ENCODE measurements around the gene MFAP4. TPM values are rescaled to one million over a fixed set of nuclear protein-coding genes. Genes with fewer than 3 reads are reported as not detected.

The MFAP4 gene
- polyA plus RNA-seq (2013, experiment 1 of 2): 238 TPM
- polyA plus RNA-seq (2013, experiment 2 of 2): 237 TPM

GRCh38 chr17:19386974-19387920, at the start of gene MFAP4:
MFAP4 (minus strand) TSS chr17:19387190; CDS start chr17:19387155, 35 bp downstream.
- Histone ChIP-seq H2AK5ac (ENCODE audit: low read length, severe bottlenecking) (peak within 1 kb of the TSS; percentile 50), H2AFZ (ENCODE audit: low read depth, low read length) (no peak within 1 kb of the TSS), H3K4me3 (ENCODE audit: insufficient read depth in 1 of 2, low read depth in 1 of 2, low read length in 2 of 2) (peak within 1 kb of the TSS in 1 of 2 experiments; percentile 69), H3K4me2 (ENCODE audit: low read length, poor library complexity, severe bottlenecking) (peak within 1 kb of the TSS; percentile 30), H2BK12ac (ENCODE audit: low read length in 2 of 2) (peak within 1 kb of the TSS; percentile 89 to 92), H4K8ac (ENCODE audit: low read length) (peak within 1 kb of the TSS; percentile 82), H3K18ac (ENCODE audit: low read depth in 1 of 2, low read length in 2 of 2) (peak within 1 kb of the TSS; percentile 82 to 96), H3K27ac (ENCODE audit: low read length, poor library complexity, severe bottlenecking) (peak within 1 kb of the TSS; percentile 28), H4K91ac (ENCODE audit: low read length) (peak within 1 kb of the TSS; percentile 92), H3K36me3 (ENCODE audit: control insufficient read depth in 1 of 2, insufficient read depth in 2 of 2, low read depth in 1 of 2, low read length in 2 of 2) (peaks cover 36 to 41% of the 10 kb centered on the region in 2 experiments), H3K4me1 (ENCODE audit: control insufficient read depth, insufficient read depth, low read depth, low read length) (peaks cover 33% of the 10 kb centered on the region), H3K9ac (ENCODE audit: low read length) (peak within 1 kb of the TSS; percentile 72), H2BK15ac (ENCODE audit: low read depth, poor library complexity, severe bottlenecking) (peak within 1 kb of the TSS; percentile 55), H2BK120ac (ENCODE audit: low read depth, low read length) (peak within 1 kb of the TSS; percentile 8), H3K4ac (ENCODE audit: low read depth in 1 of 2, low read length in 2 of 2) (peak within 1 kb of the TSS; percentile 79 to 89), H3K27me3 (ENCODE audit: control insufficient read depth in 1 of 2, insufficient read depth in 1 of 2, low read length in 2 of 2) (peaks cover 0 to 11% of the 10 kb centered on the region in 2 experiments), H3K79me1 (replicated peaks; ENCODE audit: low read length, poor library complexity, severe bottlenecking) (peaks cover 18% of the 10 kb centered on the region), H3K14ac (ENCODE audit: low read length in 2 of 2) (peak within 1 kb of the TSS in 1 of 2 experiments; percentile 86), H2BK5ac (ENCODE audit: low read depth, low read length, poor library complexity, severe bottlenecking) (no peak within 1 kb of the TSS), H3K9me3 (ENCODE audit: control insufficient read depth, low read length) (no peaks in the 10 kb centered on the region), H3K23ac (ENCODE audit: low read length in 2 of 2) (peak within 1 kb of the TSS in 1 of 2 experiments; percentile 57)
- peak; percentile 81 for DNase-seq
- WGBS: 9% methylated on average over 15 of the region's 22 CpGs

- DNase-seq: no peak
- Histone ChIP-seq H3K4me2 (ENCODE audit: low read length, poor library complexity, severe bottlenecking) (no peak overlapping the region), H3K4ac (ENCODE audit: low read depth in 1 of 2, low read length in 2 of 2) (no peak overlapping the region), H3K14ac (ENCODE audit: low read length in 2 of 2) (no peak overlapping the region), H4K8ac (ENCODE audit: low read length) (no peak overlapping the region), H3K9ac (ENCODE audit: low read length) (no peak overlapping the region), H3K4me3 (ENCODE audit: insufficient read depth in 1 of 2, low read depth in 1 of 2, low read length in 2 of 2) (no peak overlapping the region), H3K27ac (ENCODE audit: low read length, poor library complexity, severe bottlenecking) (no peak overlapping the region), H2BK120ac (ENCODE audit: low read depth, low read length) (no peak overlapping the region), H2BK5ac (ENCODE audit: low read depth, low read length, poor library complexity, severe bottlenecking) (no peak overlapping the region), H3K4me1 (ENCODE audit: control insufficient read depth, insufficient read depth, low read depth, low read length) (no peaks in the 10 kb centered on the region), H2AK5ac (ENCODE audit: low read length, severe bottlenecking) (no peak overlapping the region), H2BK12ac (ENCODE audit: low read length in 2 of 2) (no peak overlapping the region), H2AFZ (ENCODE audit: low read depth, low read length) (no peak overlapping the region), H3K9me3 (ENCODE audit: control insufficient read depth, low read length) (no peaks in the 10 kb centered on the region), H3K36me3 (ENCODE audit: control insufficient read depth in 1 of 2, insufficient read depth in 2 of 2, low read depth in 1 of 2, low read length in 2 of 2) (no peaks in the 10 kb centered on the region), H3K27me3 (ENCODE audit: control insufficient read depth in 1 of 2, insufficient read depth in 1 of 2, low read length in 2 of 2) (no peaks in the 10 kb centered on the region), H3K18ac (ENCODE audit: low read depth in 1 of 2, low read length in 2 of 2) (no peak overlapping the region), H3K23ac (ENCODE audit: low read length in 2 of 2) (no peak overlapping the region), H4K91ac (ENCODE audit: low read length) (no peak overlapping the region), H2BK15ac (ENCODE audit: low read depth, poor library complexity, severe bottlenecking) (no peak overlapping the region), H3K79me1 (replicated peaks; ENCODE audit: low read length, poor library complexity, severe bottlenecking) (no peaks in the 10 kb centered on the region)
- 75% methylated on average over 2 of the region's 2 CpGs for WGBS
Measured at GRCh38 chr17:19433727-19434340, 46.8 kb upstream of the MFAP4 start.

GRCh38 chr17:19433255-19433654, 46.3 kb upstream of the MFAP4 start:
- no peak overlapping the region for H3K4me2 ChIP-seq (ENCODE audit: low read length, poor library complexity, severe bottlenecking)
- H4K8ac ChIP-seq (ENCODE audit: low read length): no peak overlapping the region
- DNase-seq: no peak
- H3K14ac ChIP-seq (ENCODE audit: low read length in 2 of 2): no peak overlapping the region
- no peak overlapping the region for H3K4ac ChIP-seq (ENCODE audit: low read depth in 1 of 2, low read length in 2 of 2)
- H3K9ac ChIP-seq (ENCODE audit: low read length): no peak overlapping the region
- no peaks in the 10 kb centered on the region for H3K9me3 ChIP-seq (ENCODE audit: control insufficient read depth, low read length)
- 52% methylated on average over 5 of the region's 5 CpGs for WGBS
- H3K27me3 ChIP-seq (ENCODE audit: control insufficient read depth in 1 of 2, insufficient read depth in 1 of 2, low read length in 2 of 2): no peaks in the 10 kb centered on the region
- no peak overlapping the region for H2BK5ac ChIP-seq (ENCODE audit: low read depth, low read length, poor library complexity, severe bottlenecking)
- H3K18ac ChIP-seq (ENCODE audit: low read depth in 1 of 2, low read length in 2 of 2): no peak overlapping the region
- H2AK5ac ChIP-seq (ENCODE audit: low read length, severe bottlenecking): no peak overlapping the region
- no peak overlapping the region for H2BK12ac ChIP-seq (ENCODE audit: low read length in 2 of 2)
- H2BK15ac ChIP-seq (ENCODE audit: low read depth, poor library complexity, severe bottlenecking): no peak overlapping the region
- no peak overlapping the region for H4K91ac ChIP-seq (ENCODE audit: low read length)
- no peaks in the 10 kb centered on the region for H3K4me1 ChIP-seq (ENCODE audit: control insufficient read depth, insufficient read depth, low read depth, low read length)
- H3K79me1 ChIP-seq (replicated peaks; ENCODE audit: low read length, poor library complexity, severe bottlenecking): no peaks in the 10 kb centered on the region
- H3K27ac ChIP-seq (ENCODE audit: low read length, poor library complexity, severe bottlenecking): no peak overlapping the region
- H3K23ac ChIP-seq (ENCODE audit: low read length in 2 of 2): no peak overlapping the region
- H3K36me3 ChIP-seq (ENCODE audit: control insufficient read depth in 1 of 2, insufficient read depth in 2 of 2, low read depth in 1 of 2, low read length in 2 of 2): no peaks in the 10 kb centered on the region
- no peak overlapping the region for H2AFZ ChIP-seq (ENCODE audit: low read depth, low read length)
- H2BK120ac ChIP-seq (ENCODE audit: low read depth, low read length): no peak overlapping the region
- no peak overlapping the region for H3K4me3 ChIP-seq (ENCODE audit: insufficient read depth in 1 of 2, low read depth in 1 of 2, low read length in 2 of 2)

GRCh38 chr17:19431691-19432090, 44.7 kb upstream of the MFAP4 start:
- no peak for DNase-seq
- H3K14ac ChIP-seq (ENCODE audit: low read length in 2 of 2): no peak overlapping the region
- H2AFZ ChIP-seq (ENCODE audit: low read depth, low read length): no peak overlapping the region
- H3K27me3 ChIP-seq (ENCODE audit: control insufficient read depth in 1 of 2, insufficient read depth in 1 of 2, low read length in 2 of 2): no peaks in the 10 kb centered on the region
- 76% methylated on average over 3 of the region's 3 CpGs for whole genome bisulfite sequencing
- no peak overlapping the region for H3K23ac ChIP-seq (ENCODE audit: low read length in 2 of 2)
- no peak overlapping the region for H2BK15ac ChIP-seq (ENCODE audit: low read depth, poor library complexity, severe bottlenecking)
- H4K91ac ChIP-seq (ENCODE audit: low read length): no peak overlapping the region
- no peak overlapping the region for H3K27ac ChIP-seq (ENCODE audit: low read length, poor library complexity, severe bottlenecking)
- no peak overlapping the region for H3K9ac ChIP-seq (ENCODE audit: low read length)
- H3K18ac ChIP-seq (ENCODE audit: low read depth in 1 of 2, low read length in 2 of 2): no peak overlapping the region
- H2BK12ac ChIP-seq (ENCODE audit: low read length in 2 of 2): no peak overlapping the region
- H3K4me1 ChIP-seq (ENCODE audit: control insufficient read depth, insufficient read depth, low read depth, low read length): no peaks in the 10 kb centered on the region
- no peak overlapping the region for H2BK120ac ChIP-seq (ENCODE audit: low read depth, low read length)
- no peak overlapping the region for H2BK5ac ChIP-seq (ENCODE audit: low read depth, low read length, poor library complexity, severe bottlenecking)
- H3K4me2 ChIP-seq (ENCODE audit: low read length, poor library complexity, severe bottlenecking): no peak overlapping the region
- no peaks in the 10 kb centered on the region for H3K36me3 ChIP-seq (ENCODE audit: control insufficient read depth in 1 of 2, insufficient read depth in 2 of 2, low read depth in 1 of 2, low read length in 2 of 2)
- no peaks in the 10 kb centered on the region for H3K79me1 ChIP-seq (replicated peaks; ENCODE audit: low read length, poor library complexity, severe bottlenecking)
- H4K8ac ChIP-seq (ENCODE audit: low read length): no peak overlapping the region
- no peaks in the 10 kb centered on the region for H3K9me3 ChIP-seq (ENCODE audit: control insufficient read depth, low read length)
- H3K4me3 ChIP-seq (ENCODE audit: insufficient read depth in 1 of 2, low read depth in 1 of 2, low read length in 2 of 2): no peak overlapping the region
- H2AK5ac ChIP-seq (ENCODE audit: low read length, severe bottlenecking): no peak overlapping the region
- no peak overlapping the region for H3K4ac ChIP-seq (ENCODE audit: low read depth in 1 of 2, low read length in 2 of 2)

Measured in mesenchymal stem cell (in vitro differentiated cells and primary cell).